Right cardiac atrium (tissue), 5 donors: ENCODE results near the gene BRME1. TPM values are rescaled to one million over a fixed set of nuclear protein-coding genes. Genes with fewer than 3 reads are reported as not detected.
"Not testable (repeated sequence)": the region's sequence is repeated elsewhere in the genome, so short reads cannot be mapped to it uniquely, and the experiment has no call there.

Source experiments
- ATAC-seq, 2 donors: fragments of 200-7000 bp; cut with Tn5 transposase; one replicate each; pipeline versions ENCODE4 v1.8.0 to v1.9.1; 2020; ENCODE audit warnings: moderate library complexity in 2 of 2, mild to moderate bottlenecking in 1 of 2
- DNase-seq, 3 donors: peaks; one replicate each; pipeline ENCODE4 v3.0.0-alpha.2; 2020
- H3K27ac ChIP-seq: one replicate; pipeline ENCODE4 v1.5.1; 2013; ENCODE audit warnings: mild to moderate bottlenecking, low read length, control low read depth, moderate library complexity
- H3K27me3 ChIP-seq: one replicate; pipeline ENCODE4 v1.6.1; 2013; ENCODE audit not compliant: control insufficient read depth, insufficient read depth
- H3K4me1 ChIP-seq: one replicate; pipeline ENCODE4 v1.6.1; 2013; ENCODE audit warnings: low read length; ENCODE audit not compliant: control insufficient read depth, insufficient read depth
- H3K4me3 ChIP-seq: one replicate; pipeline ENCODE4 v1.5.1; 2013; ENCODE audit warnings: low read length, control low read depth
- H3K9me3 ChIP-seq: one replicate; pipeline ENCODE4 v1.6.1; 2013; ENCODE audit warnings: low read length; ENCODE audit not compliant: control insufficient read depth
- WGBS: extraction: QIAGEN DNeasy Blood & Tissue Kit; methylation state at CpG from one replicate; pipeline ENCODE4 v1.1.7; 2013; 5-methylcytosine and 5-hydroxymethylcytosine counted together
- intact Hi-C, 4 donors: fragments of 100-400 bp; cut with DNase I; formaldehyde crosslinking; loops; one replicate each; pipeline versions ENCODE4 v1.11.0 to v1.14.0; 2022 to 2023
- polyA plus RNA-seq: library from polyadenylated mRNA; stranded (reverse); fragments of 200-250 nt; gene quantifications from one replicate; pipeline ENCODE4 v1.2.3, GENCODE V29; 2013
- total RNA-seq, 4 donors: library from RNA; stranded (reverse); fragmentation: NEBNext Ultra II Directional; extraction: Animal tissue kit (Norgen Biotek cat#: 25700); gene quantifications; one replicate each; pipeline ENCODE4 v1.2.1, GENCODE V29; 2021
- donor health status: healthy with polysubstance abuse.
- donor health status: DM: no; HTN: yes; CAD: no.
- donor health status: DM: no; HTN: no; CAD: no.
- donor health status: DM: no; HTN: yes; CAD: no; lungs with severe emphysema.
- donor health status: DM: yes; HTN: yes; CAD: no.

The BRME1 gene
- total and polyA plus RNA-seq, 5 donors, result 0.40 to 1.2 (median 0.79) TPM

GRCh38 chr19:13851734-13852114 is 54.2 kb downstream of the BRME1 start:
- H3K27ac ChIP-seq, result peak overlapping the region; percentile 94
- DNase-seq, H3K4me3 ChIP-seq, intact Hi-C loops, H3K27me3 ChIP-seq, H3K9me3 ChIP-seq, ATAC-seq: not testable (repeated sequence)
- WGBS, result 73% methylated on average over 5 of the region's 5 CpGs
- H3K4me1 ChIP-seq, result peaks cover 12% of the 10 kb centered on the region

GRCh38 chr19:13850910-13851733 is 54.8 kb downstream of the BRME1 start:
- intact Hi-C loops, result no loop called here
- peak overlapping the region; percentile 16 for H3K4me3 ChIP-seq
- H3K27me3 ChIP-seq, result no peaks in the 10 kb centered on the region
- ATAC-seq, result peak; percentile 53 to 62
- H3K27ac ChIP-seq, result peak overlapping the region; percentile 94
- WGBS, result 29% methylated on average over 26 of the region's 26 CpGs
- peak; percentile 92 to 93 (median 92) for DNase-seq
- no peaks in the 10 kb centered on the region for H3K9me3 ChIP-seq
- H3K4me1 ChIP-seq, result peaks cover 13% of the 10 kb centered on the region

GRCh38 chr19:13849991-13850909 is 55.7 kb downstream of the BRME1 start:
- Histone ChIP-seq H3K4me3 (peak overlapping the region; percentile 16), H3K27ac (peak overlapping the region; percentile 94), H3K27me3 (no peaks in the 10 kb centered on the region), H3K4me1 (peaks cover 13% of the 10 kb centered on the region), H3K9me3 (no peaks in the 10 kb centered on the region)
- peak; percentile 88 to 96 (median 96) for DNase-seq
- WGBS, result 13% methylated on average over 66 of the region's 66 CpGs
- intact Hi-C loops, result no loop called here
- peak; percentile 34 to 41 for ATAC-seq

- Histone ChIP-seq H3K9me3 (no peaks in the 10 kb centered on the region), H3K4me3 (no peak overlapping the region), H3K27ac (peak overlapping the region; percentile 81), H3K27me3 (no peaks in the 10 kb centered on the region), H3K4me1 (peaks cover 13% of the 10 kb centered on the region)
- intact Hi-C loops, result no loop called here
- 53% methylated on average over 16 of the region's 16 CpGs for WGBS
- DNase-seq, result peak in 1 of 3 donors; percentile 47
- no peak for ATAC-seq
Observed at GRCh38 chr19:13848798-13849676, 56.9 kb downstream of the BRME1 start.

- ATAC-seq, result no peak
- no peak for DNase-seq
- intact Hi-C loops, result no loop called here
- no peaks in the 10 kb centered on the region for H3K9me3 ChIP-seq
- peaks cover 13% of the 10 kb centered on the region for H3K4me1 ChIP-seq
- H3K4me3 ChIP-seq, result no peak overlapping the region
- peak overlapping the region; percentile 99 for H3K27ac ChIP-seq
- 72% methylated on average over 4 of the region's 4 CpGs for WGBS
- H3K27me3 ChIP-seq, result no peaks in the 10 kb centered on the region
Observed at GRCh38 chr19:13848340-13848677, 57.6 kb downstream of the BRME1 start.

GRCh38 chr19:13847407-13848339 is 58.2 kb downstream of the BRME1 start:
- Histone ChIP-seq H3K27ac (peak overlapping the region; percentile 99), H3K4me3 (peak overlapping the region; percentile 40), H3K27me3 (no peaks in the 10 kb centered on the region), H3K4me1 (peaks cover 15% of the 10 kb centered on the region), H3K9me3 (no peaks in the 10 kb centered on the region)
- ATAC-seq (peak; percentile 77 to 80), DNase-seq (peak; percentile 98 to 99 (median 99))
- 3% methylated on average over 47 of the region's 47 CpGs for WGBS
- intact Hi-C loops, result no loop called here

GRCh38 chr19:13846557-13847406 is 59.1 kb downstream of the BRME1 start:
- H3K4me1 ChIP-seq, result peaks cover 15% of the 10 kb centered on the region

GRCh38 chr19:13844130-13844631 is 61.7 kb downstream of the BRME1 start:
- intact Hi-C loops, result no loop called here
- WGBS, result 79% methylated on average over 7 of the region's 7 CpGs
- no peak overlapping the region for H3K4me3 ChIP-seq
- peak overlapping the region; percentile 99 for H3K27ac ChIP-seq
- H3K9me3 ChIP-seq, result no peaks in the 10 kb centered on the region
- no peak for ATAC-seq
- H3K27me3 ChIP-seq, result no peaks in the 10 kb centered on the region
- DNase-seq, result peak in 1 of 3 donors; percentile 59
- H3K4me1 ChIP-seq, result peaks cover 9% of the 10 kb centered on the region

More at GRCh38 chr19:13846557-13847406, 59.1 kb downstream of the BRME1 start:
- intact Hi-C loops, result no loop called here
- Histone ChIP-seq H3K27me3 (no peaks in the 10 kb centered on the region), H3K4me3 (peak overlapping the region; percentile 40), H3K27ac (peak overlapping the region; percentile 99), H3K9me3 (no peaks in the 10 kb centered on the region)
- WGBS, result 2% methylated on average over 23 of the region's 23 CpGs
- DNase-seq (peak; percentile 93 to 96 (median 96)), ATAC-seq (peak; percentile 61 to 69)
